Measurements from ENCODE around the gene EIF4B. TPM values are rescaled to one million over a fixed set of nuclear protein-coding genes. Genes with fewer than 3 reads are reported as not detected.
A peak's percentile ranks its signal among the peaks of the same experiment; 100 is the strongest.

The EIF4B gene
- total and polyA plus RNA-seq, 2 of the 13 experiments (the other 11 are each of a cell fraction or from before 2014, with no cell fraction given): 416 to 548 TPM

- TF ChIP-seq, protein P1, sequence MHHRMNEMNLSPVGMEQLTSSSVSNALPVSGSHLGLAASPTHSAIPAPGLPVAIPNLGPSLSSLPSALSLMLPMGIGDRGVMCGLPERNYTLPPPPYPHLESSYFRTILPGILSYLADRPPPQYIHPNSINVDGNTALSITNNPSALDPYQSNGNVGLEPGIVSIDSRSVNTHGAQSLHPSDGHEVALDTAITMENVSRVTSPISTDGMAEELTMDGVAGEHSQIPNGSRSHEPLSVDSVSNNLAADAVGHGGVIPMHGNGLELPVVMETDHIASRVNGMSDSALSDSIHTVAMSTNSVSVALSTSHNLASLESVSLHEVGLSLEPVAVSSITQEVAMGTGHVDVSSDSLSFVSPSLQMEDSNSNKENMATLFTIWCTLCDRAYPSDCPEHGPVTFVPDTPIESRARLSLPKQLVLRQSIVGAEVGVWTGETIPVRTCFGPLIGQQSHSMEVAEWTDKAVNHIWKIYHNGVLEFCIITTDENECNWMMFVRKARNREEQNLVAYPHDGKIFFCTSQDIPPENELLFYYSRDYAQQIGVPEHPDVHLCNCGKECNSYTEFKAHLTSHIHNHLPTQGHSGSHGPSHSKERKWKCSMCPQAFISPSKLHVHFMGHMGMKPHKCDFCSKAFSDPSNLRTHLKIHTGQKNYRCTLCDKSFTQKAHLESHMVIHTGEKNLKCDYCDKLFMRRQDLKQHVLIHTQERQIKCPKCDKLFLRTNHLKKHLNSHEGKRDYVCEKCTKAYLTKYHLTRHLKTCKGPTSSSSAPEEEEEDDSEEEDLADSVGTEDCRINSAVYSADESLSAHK (CRISPR knock-in tag; IDR thresholded peaks at IDR 0.05; ENCODE audit: borderline replicate concordance): no peak
- TF ChIP-seq ISX (CRISPR knock-in tag; conservative IDR thresholded peaks at IDR 0.05) (no peak), NFATC3 (CRISPR knock-in tag; IDR thresholded peaks at IDR 0.05) (no peak), CEBPB (IDR thresholded peaks at IDR 0.05; ENCODE audit: borderline replicate concordance, low read depth, low read length) (peak; percentile 86), PPARG (CRISPR knock-in tag; conservative IDR thresholded peaks at IDR 0.05) (no peak), ZNF24 (IDR thresholded peaks at IDR 0.05) (no peak), ZBTB7A (CRISPR knock-in tag; IDR thresholded peaks at IDR 0.05) (peak; percentile 7; the same call in 1 of the 2 replicates), GFI1 (CRISPR knock-in tag; IDR thresholded peaks at IDR 0.05; ENCODE audit: borderline replicate concordance) (no peak), SAP130 (CRISPR knock-in tag; IDR thresholded peaks at IDR 0.05; ENCODE audit: low read depth) (peak; percentile 88), RELA (CRISPR knock-in tag; IDR thresholded peaks at IDR 0.05) (no peak), PITX1 (CRISPR knock-in tag; IDR thresholded peaks at IDR 0.05) (peak; percentile 77), GATAD1 (CRISPR knock-in tag; IDR thresholded peaks at IDR 0.05) (no peak), FOXA1 (IDR thresholded peaks at IDR 0.05) (no peak), FOXA1 (CRISPR knock-in tag; IDR thresholded peaks at IDR 0.05) (peak; percentile 89), ZBTB20 (CRISPR knock-in tag; IDR thresholded peaks at IDR 0.05; ENCODE audit: borderline replicate concordance, low read depth) (no peak)
- TF ChIP-seq, protein P2, sequence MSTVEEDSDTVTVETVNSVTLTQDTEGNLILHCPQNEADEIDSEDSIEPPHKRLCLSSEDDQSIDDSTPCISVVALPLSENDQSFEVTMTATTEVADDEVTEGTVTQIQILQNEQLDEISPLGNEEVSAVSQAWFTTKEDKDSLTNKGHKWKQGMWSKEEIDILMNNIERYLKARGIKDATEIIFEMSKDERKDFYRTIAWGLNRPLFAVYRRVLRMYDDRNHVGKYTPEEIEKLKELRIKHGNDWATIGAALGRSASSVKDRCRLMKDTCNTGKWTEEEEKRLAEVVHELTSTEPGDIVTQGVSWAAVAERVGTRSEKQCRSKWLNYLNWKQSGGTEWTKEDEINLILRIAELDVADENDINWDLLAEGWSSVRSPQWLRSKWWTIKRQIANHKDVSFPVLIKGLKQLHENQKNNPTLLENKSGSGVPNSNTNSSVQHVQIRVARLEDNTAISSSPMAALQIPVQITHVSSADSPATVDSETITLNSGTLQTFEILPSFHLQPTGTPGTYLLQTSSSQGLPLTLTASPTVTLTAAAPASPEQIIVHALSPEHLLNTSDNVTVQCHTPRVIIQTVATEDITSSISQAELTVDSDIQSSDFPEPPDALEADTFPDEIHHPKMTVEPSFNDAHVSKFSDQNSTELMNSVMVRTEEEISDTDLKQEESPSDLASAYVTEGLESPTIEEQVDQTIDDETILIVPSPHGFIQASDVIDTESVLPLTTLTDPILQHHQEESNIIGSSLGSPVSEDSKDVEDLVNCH (CRISPR knock-in tag; IDR thresholded peaks at IDR 0.05): no peak
Observed at GRCh38 chr12:53051058-53051880, 45.0 kb downstream of the EIF4B start (continued).
